H1 (cell line): ENCODE measurements around the gene ARSB. TPM values are rescaled to one million over a fixed set of nuclear protein-coding genes. Genes with fewer than 3 reads are reported as not detected.

ENCODE experiments used
- CTCF ChIA-PET: fragments of 300-600 bp; sonication (Branson Sonifier 250); formaldehyde crosslinking; loops from one replicate; lab custom pipeline; 2021; ENCODE audit not compliant: partially characterized antibody; lab: Charles Lee
- POLR2A ChIA-PET: fragments of 300-600 bp; sonication (Branson Sonifier 250); formaldehyde crosslinking; loops from one replicate; lab custom pipeline; 2021; ENCODE audit warnings: inconsistent platforms; ENCODE audit not compliant: partially characterized antibody; lab: Charles Lee
- DNase-seq, 2 experiments: peaks; one replicate each; pipeline versions ENCODE4 v3.0.0 to v3.0.0-alpha.2; 2010 to 2022; ENCODE audit warnings: low spot score in 2 of 2, low read depth in 1 of 2, mixed read lengths in 1 of 2
- FAIRE-seq: peaks from 2 replicates; lab custom pipeline; 2011; peaks lifted over from hg19 to GRCh38; lab: Jason Lieb, UNC
- H2AFZ ChIP-seq: 2 replicates; pipeline ENCODE4 v1.8.1; 2012; ENCODE audit warnings: low read length, inconsistent platforms
- H2AK5ac ChIP-seq: 2 replicates; pipeline ENCODE4 v1.6.1; 2013; ENCODE audit warnings: low read depth, low read length
- H2BK120ac ChIP-seq: replicated peaks from 2 replicates; pipeline ENCODE3; 2013; ENCODE audit warnings: low read depth, low read length, inconsistent platforms
- H2BK12ac ChIP-seq: 2 replicates; pipeline ENCODE4 v1.6.1; 2013; ENCODE audit warnings: low read depth, low read length
- H2BK15ac ChIP-seq: 2 replicates; pipeline ENCODE4 v1.6.1; 2013; ENCODE audit warnings: low read length
- H2BK20ac ChIP-seq: 2 replicates; pipeline ENCODE4 v1.6.1; 2013; ENCODE audit warnings: low read length
- H2BK5ac ChIP-seq: 2 replicates; pipeline ENCODE4 v1.6.1; 2013; ENCODE audit warnings: low read depth, low read length
- H3K14ac ChIP-seq: 2 replicates; pipeline ENCODE4 v1.6.1; 2013; ENCODE audit warnings: inconsistent platforms; ENCODE audit not compliant: insufficient read length
- H3K18ac ChIP-seq: 2 replicates; pipeline ENCODE4 v1.6.1; 2013; ENCODE audit warnings: low read length; ENCODE audit errors: extremely low read depth
- H3K23ac ChIP-seq: 2 replicates; pipeline ENCODE4 v1.6.1; 2013; ENCODE audit warnings: inconsistent platforms; ENCODE audit not compliant: insufficient read length
- H3K23me2 ChIP-seq: 2 replicates; pipeline ENCODE4 v1.6.1; 2013; ENCODE audit warnings: low read depth, low read length
- H3K27ac ChIP-seq: 2 replicates; pipeline ENCODE4 v1.6.1; 2011; ENCODE audit warnings: low read depth, low read length, inconsistent platforms
- H3K27me3 ChIP-seq, 4 experiments: replicated peaks in 1 of 4; 1 replicate in 1 of 4; 2 replicates in 3 of 4; pipeline versions ENCODE4 v1.6.1 to v1.8.1; 2011 to 2013; ENCODE audit warnings: low read length in 3 of 4, mild to moderate bottlenecking in 3 of 4, inconsistent platforms in 2 of 4, mixed read lengths in 2 of 4, moderate library complexity in 1 of 4; ENCODE audit not compliant: control insufficient read depth in 3 of 4, insufficient read depth in 3 of 4; ENCODE audit errors: extremely low read depth in 1 of 4
- H3K36me3 ChIP-seq, 4 experiments: 2 replicates each; pipeline versions ENCODE4 v1.6.1 to v1.8.1; 2011 to 2013; ENCODE audit warnings: mild to moderate bottlenecking in 4 of 4, low read length in 3 of 4, moderate library complexity in 2 of 4, control low read depth in 1 of 4, inconsistent platforms in 1 of 4; ENCODE audit not compliant: insufficient read depth in 4 of 4, control insufficient read depth in 2 of 4
- H3K4ac ChIP-seq: replicated peaks from 2 replicates; pipeline ENCODE3; 2013; ENCODE audit warnings: low read length, low read depth, mixed read lengths, inconsistent platforms; ENCODE audit not compliant: insufficient read length
- H3K4me1 ChIP-seq, 4 experiments: replicated peaks in 1 of 4; 1 replicate in 1 of 4; 2 replicates in 3 of 4; pipeline versions ENCODE4 v1.6.1 to v1.8.1; 2011 to 2013; ENCODE audit warnings: low read length in 3 of 4, inconsistent platforms in 2 of 4, mixed read lengths in 1 of 4; ENCODE audit not compliant: insufficient read depth in 4 of 4, control insufficient read depth in 3 of 4
- H3K4me2 ChIP-seq, 2 experiments: 2 replicates each; pipeline versions ENCODE4 v1.6.1 to v1.8.1; 2011 to 2013; ENCODE audit warnings: low read depth in 2 of 2, low read length in 2 of 2, control low read depth in 1 of 2, inconsistent platforms in 1 of 2, mild to moderate bottlenecking in 1 of 2; ENCODE audit not compliant: insufficient read depth in 1 of 2
- H3K4me3 ChIP-seq, 4 experiments: fragments of 200-600, 300-600 bp in 1 of 4; sonication (generic), shearing (Covaris generic), sonication (Bioruptor Twin) in 1 of 4; 2 replicates each; pipeline versions ENCODE4 v1.5.1 to v1.8.1; 2011 to 2016; ENCODE audit warnings: low read length in 4 of 4, low read depth in 3 of 4, control low read depth in 2 of 4, inconsistent platforms in 2 of 4, mild to moderate bottlenecking in 2 of 4, mixed read lengths in 1 of 4, moderate library complexity in 1 of 4; ENCODE audit not compliant: insufficient read depth in 2 of 4; ENCODE audit errors: extremely low read depth in 1 of 4
- H3K56ac ChIP-seq: replicated peaks from 2 replicates; pipeline ENCODE3; 2013; ENCODE audit warnings: low read depth, mild to moderate bottlenecking, mixed read lengths, low read length, inconsistent platforms; ENCODE audit not compliant: insufficient read length
- H3K79me1 ChIP-seq: 2 replicates; pipeline ENCODE4 v1.6.1; 2013; ENCODE audit warnings: low read depth, low read length, control low read depth
- H3K79me2 ChIP-seq, 2 experiments: 2 replicates each; pipeline versions ENCODE4 v1.6.1 to v1.8.1; 2012 to 2013; ENCODE audit warnings: low read length in 2 of 2, mild to moderate bottlenecking in 2 of 2, inconsistent platforms in 1 of 2; ENCODE audit not compliant: insufficient read depth in 2 of 2, control insufficient read depth in 1 of 2
- H3K9ac ChIP-seq, 4 experiments: replicated peaks in 1 of 4; 1 replicate in 1 of 4; 2 replicates in 3 of 4; pipeline versions ENCODE4 v1.6.1 to v1.8.1; 2011 to 2013; ENCODE audit warnings: low read depth in 3 of 4, low read length in 3 of 4, control low read depth in 2 of 4, mild to moderate bottlenecking in 2 of 4, moderate library complexity in 2 of 4, inconsistent platforms in 1 of 4; ENCODE audit errors: extremely low read depth in 1 of 4
- H3K9me3 ChIP-seq, 2 experiments: 2 replicates each; pipeline versions ENCODE4 v1.6.1 to v1.8.1; 2012 to 2013; ENCODE audit warnings: mild to moderate bottlenecking in 2 of 2, moderate library complexity in 2 of 2, control low read depth in 1 of 2, inconsistent platforms in 1 of 2, low read depth in 1 of 2, low read length in 1 of 2, mixed read lengths in 1 of 2; ENCODE audit not compliant: insufficient read depth in 2 of 2
- H4K20me1 ChIP-seq, 2 experiments: replicated peaks in 1 of 2; 2 replicates each; pipeline versions ENCODE3 to v1.8.1; 2011 to 2013; ENCODE audit warnings: inconsistent platforms in 2 of 2, low read length in 2 of 2, mild to moderate bottlenecking in 1 of 2; ENCODE audit not compliant: insufficient read depth in 2 of 2, control insufficient read depth in 1 of 2
- H4K5ac ChIP-seq: 2 replicates; pipeline ENCODE4 v1.6.1; 2013; ENCODE audit warnings: low read length, low read depth, mixed read lengths, inconsistent platforms; ENCODE audit not compliant: insufficient read length
- H4K8ac ChIP-seq: 2 replicates; pipeline ENCODE4 v1.8.0; 2013; ENCODE audit warnings: mild to moderate bottlenecking, moderate library complexity, low read length, inconsistent platforms; ENCODE audit not compliant: insufficient read depth; ENCODE audit errors: extremely low read depth
- H4K91ac ChIP-seq: replicated peaks from 2 replicates; pipeline ENCODE3; 2013; ENCODE audit warnings: low read length, mixed read lengths, inconsistent platforms; ENCODE audit not compliant: insufficient read length
- ATF2 ChIP-seq: IDR thresholded peaks from 2 replicates; pipeline ENCODE4 v1.6.1; 2012; ENCODE audit warnings: low read length, inconsistent platforms
- BACH1 ChIP-seq: IDR thresholded peaks from 2 replicates; pipeline ENCODE4 v1.6.1; 2012; ENCODE audit warnings: low read length, improper control_type of control experiment
- EP300 ChIP-seq, 2 experiments: IDR thresholded peaks; 1 replicate in 1 of 2; 2 replicates in 1 of 2; pipeline ENCODE4 v1.6.1; 2011 to 2012; ENCODE audit warnings: low read depth in 2 of 2, low read length in 2 of 2, mild to moderate bottlenecking in 2 of 2, borderline replicate concordance in 1 of 2, inconsistent platforms in 1 of 2, moderate library complexity in 1 of 2
- HDAC6 ChIP-seq: IDR thresholded peaks from one replicate; pipeline ENCODE4 v1.7.1; 2012; ENCODE audit warnings: low read depth, mild to moderate bottlenecking, inconsistent platforms, low read length, moderate library complexity
- WGBS, 2 experiments: shearing (Covaris generic) in 1 of 2; methylation state at CpG; one replicate each; pipeline versions ENCODE4 v1.1.6 to v1.1.7; 2013 to 2015; ENCODE audit warnings: low lambda C conversion rate in 2 of 2, mixed read lengths in 2 of 2, inconsistent platforms in 1 of 2, low coverage in 1 of 2, missing lambda C conversion rate in 1 of 2; ENCODE audit not compliant: insufficient replicate concordance in 2 of 2, insufficient coverage in 1 of 2, insufficient read length in 1 of 2; ENCODE audit errors: extremely low coverage in 1 of 2, missing lambda C conversion rate in 1 of 2; 5-methylcytosine and 5-hydroxymethylcytosine counted together
- polyA plus RNA-seq, 7 experiments: library from polyadenylated mRNA; depleted of rRNA in 3 of 7; stranded (reverse) in 5 of 7; unstranded in 2 of 7; fragments of >200 nt in 5 of 7; fragments of 200-250 nt in 2 of 7; gene quantifications; 1 replicate in 5 of 7; 2 replicates in 1 of 7; 4 replicates in 1 of 7; pipeline versions ENCODE4 v1.2.1 to v1.2.3, GENCODE V29; 2011 to 2013; ENCODE audit warnings: missing spikeins in 2 of 7, mixed read lengths in 2 of 7
- total RNA-seq: library from RNA; stranded (reverse); fragmentation: NEBNext Ultra II Directional; extraction: Animal tissue kit (Norgen Biotek cat#: 25700); gene quantifications from 2 replicates; pipeline ENCODE4 v1.2.1, GENCODE V29; 2021

Gene ARSB
- total and polyA plus RNA-seq, 2 of the 8 experiments (the other 6 are each of a cell fraction or from before 2014, with no cell fraction given): 6.4 to 13.9 TPM

GRCh38 chr5:78751872-78752271 lies 233.2 kb downstream of the ARSB start:
- no peaks in the 10 kb centered on the region for H3K9me3 ChIP-seq
- WGBS, 2 experiments: 95% methylated on average over 1 of the region's 1 CpG; no CpG with 5 or more reads in 1 of the 2 experiments
- ChIA-PET POLR2A (no interaction called here), CTCF (interaction anchor here (1.2 kb wide), 1 partner anchor 18 kb away, joined by 3 read pairs; no protein-coding TSS in a partner anchor)
- H2BK12ac ChIP-seq: no peak overlapping the region
- H4K91ac ChIP-seq: no peak overlapping the region
- no peaks in the 10 kb centered on the region for H3K79me2 ChIP-seq
- H3K23ac ChIP-seq: no peak overlapping the region
- DNase-seq: no peak
- no peaks in the 10 kb centered on the region for H4K20me1 ChIP-seq
- H2BK5ac ChIP-seq: no peak overlapping the region
- H2AFZ ChIP-seq: no peak overlapping the region
- no peak overlapping the region for H3K9ac ChIP-seq
- H2BK120ac ChIP-seq: no peak overlapping the region
- H3K27ac ChIP-seq: no peak overlapping the region
- H4K8ac ChIP-seq: no peak overlapping the region
- no peaks in the 10 kb centered on the region for H3K79me1 ChIP-seq
- no peaks in the 10 kb centered on the region for H3K36me3 ChIP-seq
- TF ChIP-seq EP300 (IDR thresholded peaks at IDR 0.05; ENCODE audit: borderline replicate concordance in 1 of 2, low read depth in 2 of 2, low read length in 2 of 2): no peak
- TF ChIP-seq HDAC6: no peak
- TF ChIP-seq ATF2: no peak
- no peak for TF ChIP-seq BACH1
- H3K27me3 ChIP-seq: no peaks in the 10 kb centered on the region
- H2BK20ac ChIP-seq: no peak overlapping the region
- no peak overlapping the region for H3K18ac ChIP-seq
- H3K56ac ChIP-seq: no peak overlapping the region
- no peak overlapping the region for H2AK5ac ChIP-seq
- H3K14ac ChIP-seq: no peak overlapping the region
- no peak overlapping the region for H3K4me3 ChIP-seq
- peaks cover 0 to 2% (median under 1%) of the 10 kb centered on the region in 4 experiments; a peak in 2 of 7 replicates for H3K4me1 ChIP-seq
- H4K5ac ChIP-seq: no peak overlapping the region
- FAIRE-seq: no peak
- no peaks in the 10 kb centered on the region for H3K23me2 ChIP-seq
- no peak overlapping the region for H2BK15ac ChIP-seq
- no peak overlapping the region for H3K4ac ChIP-seq
- no peak overlapping the region for H3K4me2 ChIP-seq
